ENCODE data around the gene KRTAP6-1.

The KRTAP6-1 gene, protein sequence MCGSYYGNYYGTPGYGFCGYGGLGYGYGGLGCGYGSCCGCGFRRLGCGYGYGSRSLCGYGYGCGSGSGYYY

DNA sequence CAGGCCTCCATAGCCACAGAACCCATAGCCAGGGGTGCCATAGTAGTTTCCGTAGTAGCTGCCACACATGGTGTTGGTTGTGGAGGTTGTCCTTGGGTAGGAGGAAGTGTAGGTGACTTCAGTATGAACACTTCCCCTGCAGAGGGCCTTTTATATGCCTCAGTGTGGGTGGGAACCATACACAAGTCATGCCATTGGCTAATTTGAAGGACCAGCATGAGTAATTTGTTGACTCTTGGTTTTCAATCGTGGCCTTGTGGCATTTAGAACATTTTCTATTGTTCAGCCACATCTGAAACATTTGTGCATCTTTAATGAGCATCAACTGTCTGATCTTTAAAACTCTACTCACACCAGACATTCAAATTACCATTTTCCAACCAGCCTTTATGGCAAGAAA, at the start of gene KRTAP6-1:
Gene KRTAP6-1 (minus strand): TSS at position 95 of the 400 bp plus-strand sequence. CDS start 26 bp downstream, at position 69.
- DNase-seq (ENCODE audit: low read depth) = no peak

DNA sequence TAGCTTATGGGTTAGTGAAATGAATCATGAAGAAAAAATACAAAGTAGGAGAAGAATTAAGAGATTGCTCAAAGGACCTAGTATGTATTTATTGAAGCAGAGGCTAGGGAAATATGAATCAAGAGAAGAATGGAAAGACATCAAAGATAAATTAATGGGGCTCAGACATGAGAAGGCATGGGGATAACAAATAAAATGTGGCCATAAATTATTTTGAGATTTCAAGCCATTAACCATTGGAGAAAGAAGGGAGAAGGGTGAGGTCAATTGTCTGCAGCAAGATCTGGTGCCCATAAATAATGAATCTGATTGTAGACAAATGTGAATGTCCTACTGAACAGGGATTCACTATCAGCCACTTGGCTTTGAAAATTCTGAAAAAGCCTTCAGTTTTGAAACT, 39.2 kb upstream of the KRTAP6-1 start:
- DNase-seq (ENCODE audit: low read depth) = no peak

DNA sequence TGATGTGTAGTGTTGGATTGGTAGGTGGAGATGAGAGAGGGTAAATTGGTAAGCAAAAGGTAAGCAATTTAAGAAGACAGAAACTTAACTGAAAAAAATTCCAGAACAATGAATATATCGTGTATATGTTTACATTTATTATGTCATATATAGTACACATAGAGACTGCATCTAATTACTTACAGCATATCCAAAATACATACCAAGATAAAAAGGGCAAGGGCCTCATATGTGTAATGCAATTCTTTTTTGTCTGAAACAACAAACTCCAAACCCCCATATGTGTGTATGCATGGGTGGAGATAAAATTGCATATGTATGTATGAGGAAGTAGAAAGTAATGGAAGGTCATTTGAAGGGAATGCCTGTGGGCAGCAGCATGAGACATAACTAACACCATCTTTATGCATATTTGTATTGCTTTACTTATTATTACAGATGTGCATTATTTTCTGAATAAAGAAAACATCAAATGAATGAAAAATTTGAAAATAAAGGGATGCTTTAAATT, 33.2 kb upstream of the KRTAP6-1 start:
- DNase-seq (ENCODE audit: low read depth) = no peak

DNA sequence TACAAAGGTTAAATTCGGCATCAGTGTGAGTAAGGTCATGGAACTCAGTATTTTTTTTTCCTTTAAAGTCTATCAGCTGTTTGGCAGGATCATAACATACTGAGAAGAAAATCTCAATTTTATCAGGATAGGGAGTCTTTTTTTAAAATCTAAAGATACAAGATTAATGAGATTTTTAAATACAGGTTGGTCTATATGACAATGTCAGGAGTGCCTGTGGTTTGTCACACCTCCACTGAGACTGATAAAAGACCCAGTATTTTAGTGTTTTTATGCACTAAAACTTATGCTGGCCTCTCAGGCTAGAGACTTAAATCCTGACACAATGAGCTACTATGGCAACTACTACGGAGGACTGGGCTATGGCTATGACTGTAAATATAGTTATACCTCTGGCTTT, 28.8 kb upstream of the KRTAP6-1 start, which contains the start of gene KRTAP20-3:
Gene KRTAP20-3 (plus strand): TSS at position 301 of the 400 bp plus-strand sequence.
- DNase-seq (ENCODE audit: low read depth) = no peak

DNA sequence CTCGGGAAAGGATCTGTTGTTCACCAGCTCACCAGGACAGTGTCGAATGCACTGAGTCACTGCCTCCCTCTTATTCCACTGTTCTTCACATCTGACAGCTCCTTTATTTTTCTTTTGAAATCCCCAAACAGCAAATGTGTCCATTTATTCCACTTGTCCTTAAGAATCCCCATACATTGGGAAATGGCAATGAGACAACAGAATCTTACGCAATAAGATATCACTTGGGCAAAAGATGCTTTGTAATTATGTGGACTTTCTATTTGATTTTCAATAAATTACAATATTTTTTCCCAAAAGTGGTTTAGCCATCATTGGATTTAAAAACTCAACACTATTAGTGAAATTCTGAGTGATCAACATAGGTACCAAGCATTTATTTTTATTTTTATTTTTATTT, 25.0 kb upstream of the KRTAP6-1 start:
- no peak for DNase-seq (ENCODE audit: low read depth)

DNA sequence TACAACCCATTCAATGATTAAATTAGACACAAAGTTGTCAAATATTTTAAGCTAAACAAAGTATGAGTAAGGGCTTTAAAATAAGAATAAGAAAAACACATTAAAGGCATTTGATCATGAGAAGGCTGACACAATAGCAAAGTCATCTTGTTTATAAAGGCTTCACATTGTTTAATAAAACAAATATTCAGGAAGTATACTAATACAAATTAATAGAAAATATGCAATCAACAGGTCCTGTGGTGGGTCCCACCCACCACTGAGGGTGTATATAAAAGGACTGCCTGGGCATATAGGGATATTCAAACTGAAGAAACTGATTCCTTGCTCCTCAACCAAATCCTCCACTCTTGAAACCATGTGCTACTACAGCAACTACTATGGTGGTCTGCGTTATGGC, 21.2 kb upstream of the KRTAP6-1 start, which contains the start of gene KRTAP20-2:
Gene KRTAP20-2 (plus strand): TSS at position 301 of the 400 bp plus-strand sequence. CDS start 58 bp downstream, at position 359.
- no peak for DNase-seq (ENCODE audit: low read depth)

DNA sequence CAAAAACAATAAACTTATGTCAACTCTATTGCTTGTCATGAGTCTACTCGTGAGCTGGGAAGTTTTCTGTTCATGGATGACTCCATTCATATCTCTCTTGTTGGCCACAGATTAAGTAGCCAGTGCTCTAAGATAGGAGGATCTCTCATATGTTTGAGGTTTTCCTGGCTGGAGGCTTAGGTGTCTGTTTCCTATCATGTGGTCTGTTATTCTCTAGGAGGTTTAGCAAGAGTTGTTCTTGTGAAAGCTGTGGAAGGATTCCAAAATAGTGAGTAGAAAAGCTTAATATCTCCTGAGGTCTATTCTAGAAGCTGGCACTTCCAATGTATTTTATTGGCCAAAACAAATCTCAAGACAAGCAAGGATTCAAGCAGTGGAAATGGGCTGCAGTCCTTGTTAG, 15.5 kb upstream of the KRTAP6-1 start:
- DNase-seq (ENCODE audit: low read depth) = no peak

DNA sequence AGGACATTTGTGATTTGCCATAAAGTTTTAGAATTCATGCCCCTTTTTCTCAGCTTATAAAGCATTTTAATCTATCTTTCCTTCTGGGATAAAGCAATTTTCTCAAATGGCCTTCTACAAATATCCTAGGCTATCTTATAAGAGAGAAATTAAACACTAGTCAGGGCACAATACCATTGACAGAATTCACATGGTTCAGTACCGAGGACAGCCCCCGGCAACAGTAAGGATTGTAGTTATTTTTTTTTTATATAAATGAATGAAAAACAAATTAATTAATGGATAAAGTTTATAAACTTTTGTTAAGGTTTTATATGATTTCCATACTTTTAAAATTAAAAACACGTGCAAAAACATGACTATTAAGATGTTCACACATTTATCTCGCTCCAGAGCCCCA, 14.4 kb upstream of the KRTAP6-1 start:
- no peak for DNase-seq (ENCODE audit: low read depth)

DNA sequence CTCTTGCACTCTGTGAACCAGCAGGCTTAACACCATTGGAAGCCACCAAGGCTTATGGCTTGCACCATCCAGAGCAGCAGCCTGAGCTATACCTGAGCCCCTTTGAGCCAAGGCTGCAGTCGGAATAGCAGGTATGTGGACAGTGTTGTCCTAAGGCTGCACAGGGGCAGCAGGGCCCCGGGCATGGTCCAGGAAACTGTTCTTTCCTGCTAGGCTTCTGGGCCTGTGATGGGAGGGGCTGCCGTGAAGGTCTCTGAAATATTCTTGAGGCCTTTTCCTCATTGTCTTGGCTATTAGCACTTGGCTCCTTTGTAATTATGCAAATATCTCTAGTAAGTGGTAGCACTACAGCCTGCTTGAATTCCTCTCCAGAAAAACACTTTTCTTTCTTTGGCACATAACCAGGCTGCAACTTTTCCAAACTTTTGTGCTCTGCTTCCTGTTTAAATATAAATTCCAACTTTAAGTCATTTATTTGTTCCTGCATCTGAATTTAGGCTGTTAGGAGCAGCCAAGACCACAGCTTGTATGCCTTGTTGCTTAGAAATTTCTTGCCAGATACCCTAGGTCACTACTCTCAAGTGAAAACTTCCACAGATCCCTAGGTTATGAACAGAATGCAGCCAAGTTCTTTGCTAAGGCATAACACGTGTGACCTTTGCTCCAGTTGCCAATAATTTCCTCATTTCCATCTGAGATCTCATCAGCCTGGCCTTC, 11.9 kb upstream of the KRTAP6-1 start:
- DNase-seq (ENCODE audit: low read depth) = no peak

DNA sequence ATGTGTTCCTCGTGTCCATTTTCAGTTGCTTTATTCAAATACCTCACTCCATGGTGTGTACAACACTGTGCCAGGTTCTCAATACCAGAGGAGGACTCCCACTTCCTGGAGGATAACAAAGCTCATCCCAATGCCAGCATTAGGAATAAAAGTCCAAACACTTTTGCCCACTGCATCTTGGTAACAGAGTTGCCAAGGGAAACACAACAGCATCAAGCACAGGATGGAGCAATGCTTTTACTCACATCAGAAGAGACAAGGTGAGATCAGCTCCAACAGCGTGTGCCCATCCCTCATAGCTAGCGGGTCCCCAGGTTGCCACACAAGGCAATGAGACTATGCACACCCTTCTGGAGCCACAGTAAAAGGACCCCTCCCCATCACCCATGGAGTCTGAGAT, 9.6 kb upstream of the KRTAP6-1 start:
- no peak for DNase-seq (ENCODE audit: low read depth)

DNA sequence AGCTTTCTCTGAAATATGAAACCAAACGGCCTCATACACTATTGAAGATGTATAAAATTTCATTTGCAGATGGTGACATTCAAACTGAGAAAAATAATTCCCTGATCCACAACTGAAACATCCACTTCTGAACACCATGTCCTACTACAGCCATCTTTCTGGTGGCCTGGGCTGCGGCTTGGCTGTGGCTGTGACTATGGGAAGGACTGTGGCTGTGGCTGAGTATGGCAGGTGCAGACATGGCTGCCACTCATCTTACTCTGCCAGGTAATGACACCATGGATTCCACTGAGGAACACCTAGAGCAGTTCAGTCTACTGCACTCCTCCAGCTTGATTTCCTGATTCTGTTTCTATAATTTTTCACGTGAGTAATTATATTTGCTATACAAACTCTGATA, 6.8 kb upstream of the KRTAP6-1 start, which contains the start of gene KRTAP20-4:
Gene KRTAP20-4 (plus strand): TSS at position 106 of the 400 bp plus-strand sequence.
- DNase-seq (ENCODE audit: low read depth) = no peak

DNA sequence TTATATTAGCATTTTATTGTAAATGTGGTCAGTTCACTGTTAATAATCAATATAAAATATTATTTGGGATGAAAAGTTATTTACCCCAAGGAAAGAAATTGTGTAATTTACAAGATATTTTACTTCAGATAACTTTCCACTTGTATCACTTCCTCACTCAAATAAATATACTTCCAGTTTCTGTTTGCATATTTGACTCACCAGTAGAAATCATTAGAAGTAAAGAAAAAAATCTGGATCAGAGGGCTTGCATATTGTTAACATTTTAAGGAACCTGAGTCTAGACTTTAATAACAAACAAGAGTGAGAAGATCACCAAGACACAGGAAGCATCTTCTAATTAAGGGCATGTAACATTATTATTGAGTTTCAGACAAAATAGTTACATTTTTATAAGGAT, 6.3 kb upstream of the KRTAP6-1 start:
- no peak for DNase-seq (ENCODE audit: low read depth)

DNA sequence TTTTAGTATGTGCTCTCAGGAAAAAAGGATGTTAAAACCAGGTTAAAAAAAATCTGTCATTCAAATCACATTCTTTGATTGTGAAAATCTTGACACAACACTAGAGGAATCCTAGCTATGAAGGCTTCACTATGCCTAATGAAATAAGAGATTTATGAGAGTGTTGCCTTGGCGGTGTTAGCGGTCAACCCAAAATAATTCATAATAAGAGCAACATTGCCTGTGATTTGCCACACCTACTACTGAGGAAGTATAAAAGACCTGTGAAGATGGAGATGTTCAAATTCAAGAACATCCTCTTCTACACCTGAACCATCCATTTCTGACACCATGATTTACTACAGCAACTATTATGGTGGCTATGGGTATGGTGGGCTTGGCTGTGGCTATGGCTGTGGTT, 2.4 kb upstream of the KRTAP6-1 start, which contains the start of gene KRTAP20-1:
Gene KRTAP20-1 (plus strand): TSS at position 301 of the 400 bp plus-strand sequence. CDS start 30 bp downstream, at position 331.
- no peak for DNase-seq (ENCODE audit: low read depth)

DNA sequence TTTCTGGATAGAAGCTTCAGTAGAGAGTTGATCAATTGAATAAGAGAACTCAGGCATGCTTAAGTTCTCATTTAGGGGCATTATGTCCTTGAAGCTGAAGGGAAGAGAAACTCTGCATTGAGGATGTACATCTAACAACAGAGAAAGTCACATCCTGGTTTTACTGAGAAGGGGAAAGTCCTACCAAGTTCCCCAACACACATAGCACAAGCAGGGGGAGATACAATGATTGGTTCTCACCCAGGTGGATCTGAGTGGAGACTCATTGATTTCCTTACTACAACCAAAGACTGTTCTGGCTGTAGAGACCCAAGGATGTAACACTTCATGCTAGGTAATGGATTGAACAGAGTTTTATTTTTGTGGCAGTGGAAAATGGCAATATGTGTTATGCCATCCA, 1.5 kb upstream of the KRTAP6-1 start:
- no peak for DNase-seq (ENCODE audit: low read depth)

DNA sequence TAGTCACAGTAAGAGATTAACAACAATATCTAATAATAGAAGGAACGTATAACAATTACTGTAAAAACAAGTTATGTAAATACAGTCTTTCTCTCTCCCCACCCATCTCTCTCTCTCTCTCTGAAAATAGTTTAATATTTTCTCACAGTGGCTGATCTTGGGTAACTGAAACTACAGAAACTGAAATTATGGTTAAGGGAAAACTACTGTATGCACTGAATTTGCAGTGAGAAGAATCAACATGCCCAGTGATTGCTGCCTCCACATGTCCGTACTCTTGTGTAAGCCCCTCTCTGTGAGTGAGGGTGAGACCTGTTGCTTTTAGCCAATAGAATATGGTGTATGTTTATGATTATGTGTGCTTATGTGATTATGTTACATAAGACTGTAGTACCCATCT, 1.6 kb downstream of the KRTAP6-1 start:
- DNase-seq (ENCODE audit: low read depth) = no peak

DNA sequence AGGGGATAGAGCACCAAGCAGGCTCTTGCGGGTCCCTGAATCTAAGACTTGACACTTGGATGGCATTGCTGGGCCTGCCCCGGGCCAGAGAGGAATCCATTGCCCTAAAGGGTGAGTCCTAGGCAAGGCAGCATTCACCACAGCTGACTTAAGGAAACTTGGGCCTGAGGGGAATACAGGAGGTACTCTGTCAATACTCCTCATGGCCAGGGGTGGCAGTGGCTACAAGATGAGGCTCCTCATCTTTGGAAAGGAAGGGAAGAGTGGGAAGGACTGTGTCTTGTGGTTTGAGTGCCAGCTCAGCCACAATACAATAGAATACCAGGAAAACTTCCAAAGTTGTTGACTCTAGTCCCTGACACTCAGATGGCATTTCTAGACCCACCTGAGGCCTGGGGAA, 7.8 kb downstream of the KRTAP6-1 start:
- DNase-seq (ENCODE audit: low read depth) = no peak

DNA sequence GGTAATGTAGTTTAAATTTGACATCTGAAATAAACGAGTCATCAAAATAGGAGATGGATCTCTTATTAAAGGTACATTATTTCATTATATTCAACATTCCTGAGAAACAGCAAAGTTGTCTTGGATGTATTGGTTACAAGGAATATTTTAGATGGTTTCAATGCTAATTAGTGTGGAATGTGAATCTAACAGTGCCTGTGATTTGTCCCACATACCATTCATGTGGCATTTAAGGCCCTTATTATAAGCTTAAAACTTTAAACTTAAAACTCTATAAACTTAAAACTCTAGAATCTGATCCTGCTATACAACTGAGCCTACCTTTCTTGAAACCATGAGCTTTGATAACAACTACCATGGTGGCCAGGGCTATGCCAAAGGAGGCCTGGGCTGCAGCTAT, 12.9 kb downstream of the KRTAP6-1 start, which contains the start of gene KRTAP22-1:
Gene KRTAP22-1 (plus strand): TSS at position 301 of the 400 bp plus-strand sequence.
- DNase-seq (ENCODE audit: low read depth) = no peak

DNA sequence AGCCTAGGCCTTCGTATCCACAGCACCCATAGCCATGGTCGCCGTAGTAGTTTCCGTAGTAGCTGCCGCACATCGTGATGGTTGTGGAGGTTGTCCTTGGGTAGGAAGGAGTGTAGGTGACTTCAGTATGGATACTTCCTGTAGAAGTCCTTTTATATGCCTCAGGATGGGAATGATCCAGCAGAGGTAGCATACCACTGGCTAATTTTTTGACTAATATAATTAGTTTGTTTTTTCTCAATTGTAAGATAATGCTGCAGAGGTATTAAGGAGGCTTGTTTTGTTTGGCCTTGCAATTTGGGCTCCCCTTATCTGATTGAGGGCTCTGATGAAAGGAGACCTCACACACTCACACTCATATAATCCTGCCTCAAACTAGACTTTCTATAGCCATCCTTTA, 14.9 kb downstream of the KRTAP6-1 start, which contains the start of gene KRTAP6-2:
Gene KRTAP6-2 (minus strand): TSS at position 101 of the 400 bp plus-strand sequence. CDS start 28 bp downstream, at position 73.
- DNase-seq (ENCODE audit: low read depth) = no peak

DNA sequence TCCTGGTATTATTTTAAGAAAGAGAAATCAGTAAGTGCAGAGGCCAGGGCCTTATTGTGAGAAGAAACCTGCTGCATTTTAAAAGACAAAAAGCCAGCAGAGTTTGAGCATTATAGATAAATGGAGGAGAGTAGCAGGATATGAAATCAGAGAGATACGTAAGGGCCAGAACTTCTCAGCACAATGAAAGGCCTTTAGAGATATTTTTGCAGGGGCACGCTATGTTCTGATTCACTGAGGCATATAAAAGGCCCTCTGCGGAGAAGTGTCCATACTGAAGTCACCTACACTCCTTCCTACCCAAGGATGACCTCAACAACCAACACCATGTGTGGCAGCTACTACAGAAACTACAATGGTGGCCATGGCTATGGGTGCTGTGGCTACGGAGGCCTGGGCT, 21.6 kb downstream of the KRTAP6-1 start, which contains the start of gene KRTAP6-3:
Gene KRTAP6-3 (plus strand): TSS at position 301 of the 400 bp plus-strand sequence. CDS start 6 bp downstream, at position 307.
- no peak for DNase-seq (ENCODE audit: low read depth)

DNA sequence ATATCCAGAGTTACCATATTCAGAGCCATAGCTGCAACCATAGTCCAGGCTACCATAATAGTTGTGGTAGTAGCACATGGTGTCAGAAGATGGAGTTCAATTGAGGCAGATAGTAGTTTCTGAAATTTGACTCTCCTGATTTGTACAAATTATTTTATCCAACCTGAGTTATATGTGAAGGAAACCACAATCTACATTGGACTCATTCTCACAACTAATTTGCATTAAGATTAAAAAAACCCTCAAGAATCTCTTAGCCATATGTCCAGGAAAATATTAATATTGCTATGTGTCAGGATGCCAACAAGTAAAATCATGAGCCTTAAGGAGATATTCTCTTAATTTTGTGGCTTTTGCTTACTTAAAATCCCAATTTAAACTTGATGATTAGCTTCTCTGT, 23.4 kb downstream of the KRTAP6-1 start, which contains the start of gene KRTAP22-2:
Gene KRTAP22-2 (minus strand): TSS at position 101 of the 400 bp plus-strand sequence.
- no peak for DNase-seq (ENCODE audit: low read depth)

DNA sequence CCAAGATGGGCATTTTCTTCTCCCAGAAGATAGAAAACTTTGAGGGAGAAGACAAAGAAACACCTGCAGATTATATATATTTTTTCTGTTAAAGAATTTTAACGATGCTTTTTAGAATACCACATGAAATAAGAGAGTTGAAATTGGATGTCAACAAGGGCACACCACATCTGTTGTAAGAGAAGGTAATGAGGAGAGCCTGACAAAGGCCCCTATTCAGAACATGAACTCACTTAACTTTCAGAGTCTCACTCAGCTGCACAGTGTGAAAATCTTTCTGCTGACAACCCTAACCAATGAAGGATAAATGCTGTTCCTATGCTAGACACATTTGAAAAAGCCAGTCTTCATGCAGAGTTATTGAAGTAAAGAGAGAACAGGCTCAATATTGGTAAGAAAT, 30.9 kb downstream of the KRTAP6-1 start:
- DNase-seq (ENCODE audit: low read depth) = no peak

DNA sequence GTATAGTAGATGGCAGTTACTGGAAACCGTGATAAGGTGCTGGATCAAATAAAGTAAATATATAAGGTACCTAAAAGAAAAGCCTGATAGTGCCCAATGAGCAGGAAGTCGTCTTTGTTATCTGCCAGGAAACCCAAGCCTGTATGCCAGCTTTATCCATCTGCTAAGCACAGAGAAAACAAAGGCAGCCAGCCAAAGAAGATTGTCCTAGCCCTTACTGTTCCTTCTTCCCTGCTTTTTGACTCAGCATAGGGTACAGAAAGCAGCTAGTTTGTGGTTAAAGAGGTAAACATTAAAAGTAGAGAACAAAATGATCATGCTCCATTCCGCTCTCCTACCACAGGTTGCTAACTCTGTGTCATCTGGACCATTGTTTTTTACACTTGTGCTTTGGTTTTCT, 33.6 kb downstream of the KRTAP6-1 start:
- DNase-seq (ENCODE audit: low read depth) = no peak

DNA sequence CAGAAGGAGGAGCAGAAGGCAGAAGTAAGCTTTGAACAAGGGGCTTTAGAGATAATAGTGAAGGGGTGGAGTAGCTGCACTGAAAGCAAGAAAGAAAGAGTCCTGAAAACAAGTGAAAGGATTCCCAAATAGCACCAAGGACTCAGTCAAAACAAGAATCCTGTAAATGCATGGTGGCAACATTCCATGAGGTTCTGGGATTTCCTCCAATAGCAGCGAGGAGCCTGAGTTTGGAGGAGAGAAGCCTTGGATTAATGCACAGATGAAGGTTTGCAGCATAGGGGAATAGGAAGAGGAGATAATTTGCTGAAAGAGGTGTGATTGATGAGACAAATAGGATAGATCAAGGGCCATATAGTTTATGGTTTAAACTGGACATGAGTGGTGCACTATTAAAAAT, 34.4 kb downstream of the KRTAP6-1 start:
- DNase-seq (ENCODE audit: low read depth) = no peak
